GM12878 (cell line): ENCODE measurements around the gene RBM45. TPM values are rescaled to one million over a fixed set of nuclear protein-coding genes. Genes with fewer than 3 reads are reported as not detected.

Experiments
- ATAC-seq: fragments of 200-7000 bp; cut with Tn5 transposase; 3 replicates; pipeline ENCODE4 v1.9.1; 2020; ENCODE audit warnings: mild to moderate bottlenecking, moderate library complexity
- BruUV-seq: library from RNA; stranded (reverse); fragments of 400-500 nt; replicated peaks from 2 replicates; lab custom pipeline; 2021; lab: Mats Ljungman, UMichigan
- CTCF ChIA-PET: fragments of 300-600 bp; sonication (Branson Sonifier 250); formaldehyde crosslinking; extraction: SDS; loops from one replicate; lab custom pipeline; 2021; ENCODE audit warnings: inconsistent platforms; lab: Yijun Ruan, JAX
- POLR2A ChIA-PET: fragments of 350-600 bp; formaldehyde crosslinking; extraction: SDS; loops from one replicate; lab custom pipeline; 2021; ENCODE audit warnings: inconsistent platforms; lab: Charles Lee
- RAD21 ChIA-PET: fragments of 300-600 bp; sonication (Branson Sonifier 250); formaldehyde crosslinking; loops from one replicate; lab custom pipeline; 2023; ENCODE audit warnings: antibody characterized with exemption; ENCODE audit not compliant: unreplicated experiment; lab: Charles Lee
- SMC1A ChIA-PET: fragments of 300-600 bp; sonication (Branson Sonifier 250); formaldehyde crosslinking; loops from one replicate; lab custom pipeline; 2023; ENCODE audit not compliant: unreplicated experiment, uncharacterized antibody; lab: Charles Lee
- DNase-seq: peaks from one replicate; pipeline ENCODE4 v3.0.0-alpha.2; 2011; ENCODE audit warnings: low read depth, low spot score
- FAIRE-seq: peaks from 3 replicates; lab custom pipeline; 2011; peaks lifted over from hg19 to GRCh38; lab: Jason Lieb, UNC
- H2AFZ ChIP-seq: 2 replicates; pipeline ENCODE4 v1.6.0; 2011; ENCODE audit warnings: low read depth, low read length, control low read depth; ENCODE audit not compliant: control insufficient read depth
- H3K27ac ChIP-seq: 2 replicates; pipeline ENCODE4 v1.5.1; 2011; ENCODE audit warnings: control low read depth; ENCODE audit not compliant: control insufficient read depth, insufficient read depth
- H3K27me3 ChIP-seq, 2 experiments: replicated peaks in 1 of 2; 2 replicates each; pipeline versions ENCODE4 v1.6.0 to v1.6.1; 2011; ENCODE audit warnings: low read length in 1 of 2; ENCODE audit not compliant: control insufficient read depth in 2 of 2, insufficient read depth in 2 of 2
- H3K36me3 ChIP-seq, 2 experiments: 2 replicates each; pipeline ENCODE4 v1.5.1; 2011; ENCODE audit warnings: low read length in 1 of 2; ENCODE audit not compliant: control insufficient read depth in 2 of 2, insufficient read depth in 2 of 2
- H3K4me1 ChIP-seq: 2 replicates; pipeline ENCODE4 v1.6.1; 2011; ENCODE audit warnings: mild to moderate bottlenecking, low read length, moderate library complexity, mixed read lengths; ENCODE audit not compliant: control insufficient read depth, insufficient read depth
- H3K4me2 ChIP-seq: 2 replicates; pipeline ENCODE4 v1.6.0; 2011; ENCODE audit warnings: control low read depth; ENCODE audit not compliant: control insufficient read depth, insufficient read depth
- H3K4me3 ChIP-seq: fragments of 200-600 bp; sonication (generic); 2 replicates; pipeline ENCODE4 v1.5.1; 2016
- H3K79me2 ChIP-seq: 2 replicates; pipeline ENCODE4 v1.6.0; 2011; ENCODE audit warnings: low read length; ENCODE audit not compliant: control insufficient read depth, insufficient read depth
- H3K9ac ChIP-seq: 2 replicates; pipeline ENCODE4 v1.8.0; 2011; ENCODE audit warnings: low read length, control low read depth, mixed read lengths; ENCODE audit not compliant: control insufficient read depth, insufficient read depth
- H3K9me3 ChIP-seq: replicated peaks from 3 replicates; pipeline ENCODE4 v1.5.1; 2011; ENCODE audit warnings: mild to moderate bottlenecking, low read length; ENCODE audit not compliant: control insufficient read depth, insufficient read depth
- H4K20me1 ChIP-seq: 2 replicates; pipeline ENCODE4 v1.6.0; 2011; ENCODE audit not compliant: control insufficient read depth, insufficient read depth
- ESRRA ChIP-seq: IDR thresholded peaks from 2 replicates; pipeline ENCODE4 v1.6.1; 2012; ENCODE audit warnings: mild to moderate bottlenecking, low read length, improper control_type of control experiment
- HDAC6 ChIP-seq: fragments of 200-600 bp; sonication (generic); IDR thresholded peaks from one replicate; pipeline ENCODE4 v1.8.0; 2017; ENCODE audit warnings: antibody characterized with exemption; ENCODE audit not compliant: unreplicated experiment
- NR2F1 ChIP-seq: fragments of 450-650 bp; conservative IDR thresholded peaks from 2 replicates; pipeline ENCODE4 v1.6.1; 2017; ENCODE audit warnings: mild to moderate bottlenecking
- SMAD1 ChIP-seq: fragments of 450-650 bp; IDR thresholded peaks from 2 replicates; pipeline ENCODE4 v1.6.1; 2018; ENCODE audit warnings: mild to moderate bottlenecking, low read depth; ENCODE audit not compliant: partially characterized antibody
- SUPT20H ChIP-seq: IDR thresholded peaks from 2 replicates; pipeline ENCODE4 v1.6.1; 2011; ENCODE audit warnings: low read depth, mild to moderate bottlenecking, low read length, moderate library complexity, borderline replicate concordance; ENCODE audit not compliant: control insufficient read depth
- YBX1 ChIP-seq: fragments of 450-650 bp; IDR thresholded peaks from 2 replicates; pipeline ENCODE4 v1.6.1; 2016; ENCODE audit warnings: antibody characterized with exemption
- WGBS: methylation state at CpG from one replicate; pipeline ENCODE4 v1.1.6; 2016; ENCODE audit warnings: low lambda C conversion rate; ENCODE audit not compliant: insufficient replicate concordance, insufficient coverage; ENCODE audit errors: missing lambda C conversion rate; 5-methylcytosine and 5-hydroxymethylcytosine counted together
- in situ Hi-C: fragments of 300-500 bp; cut with MboI; formaldehyde crosslinking; loops from 9 replicates; pipeline ENCODE4 v1.14.3; 2018; ENCODE audit warnings: mixed read lengths
- intact Hi-C: fragments of 100-400 bp; cut with micrococcal nuclease; formaldehyde crosslinking; loops from one replicate; pipeline ENCODE4 v1.14.2; 2022; ENCODE audit not compliant: unreplicated experiment
- polyA plus RNA-seq, 11 experiments: library from polyadenylated mRNA; depleted of rRNA in 4 of 11; unstranded in 6 of 11; stranded (reverse) in 5 of 11; fragments of >200 nt; fragmentation: Nextera tagmentation in 4 of 11; fragmentation: Illumina TruSeq in 1 of 11; extraction: Ambion mirVana in 4 of 11; extraction: Trizol in 1 of 11; gene quantifications; 1 replicate in 1 of 11; 2 replicates in 10 of 11; pipeline versions ENCODE4 v1.2.1 to v1.2.3, GENCODE V29; 2011 to 2016; ENCODE audit warnings: inconsistent platforms in 2 of 11, missing spikeins in 2 of 11, low read depth in 1 of 11
- total RNA-seq, 4 experiments: library from RNA; depleted of rRNA in 3 of 4; stranded (reverse); fragments of >200 nt in 3 of 4; fragmentation: Illumina TruSeq in 1 of 4; extraction: Trizol in 1 of 4; gene quantifications; 2 replicates each; pipeline versions ENCODE4 v1.2.1 to v1.2.3, GENCODE V29; 2013 to 2021
- TF ChIP-seq, protein P1 (sequence below): fragments of 450-650 bp; IDR thresholded peaks from 2 replicates; pipeline ENCODE4 v1.6.1; 2018; ENCODE audit warnings: mild to moderate bottlenecking, low read depth, moderate library complexity; ENCODE audit not compliant: partially characterized antibody
- TF ChIP-seq, protein P2 (sequence below): fragments of 150-350 bp; IDR thresholded peaks from 2 replicates; pipeline ENCODE4 v1.6.1; 2014; ENCODE audit warnings: mild to moderate bottlenecking, low read depth, low read length
- TF ChIP-seq, protein P3 (sequence below): IDR thresholded peaks from 2 replicates; pipeline ENCODE4 v1.6.1; 2012; ENCODE audit warnings: low read depth, low read length, improper control_type of control experiment
- TF ChIP-seq, protein P4 (sequence below): fragments of 450-650 bp; formaldehyde crosslinking; IDR thresholded peaks from 2 replicates; pipeline ENCODE4 v1.4.0; 2020; ENCODE audit warnings: mild to moderate bottlenecking, moderate library complexity

RBM45 gene
- total and polyA plus RNA-seq, 10 of the 15 experiments (the other 5 are each of a cell fraction or from before 2014, with no cell fraction given), result 6.2 to 21.7 (median 14.6) TPM

DNA sequence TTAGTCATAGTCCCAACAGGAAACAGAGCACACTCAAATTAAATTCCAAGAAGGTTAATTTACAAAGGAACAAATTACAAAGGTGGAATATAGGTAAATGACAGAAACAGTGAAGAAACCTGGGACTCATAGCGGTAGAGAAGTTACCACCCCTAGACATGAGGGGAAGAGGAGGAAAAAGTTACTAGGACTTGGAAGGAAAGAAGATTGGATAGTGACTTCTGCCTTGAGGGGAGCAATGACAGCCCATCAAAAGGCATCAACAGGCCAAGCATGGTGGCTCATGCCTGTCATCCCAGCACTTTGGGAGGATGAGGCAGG lies 37.3 kb upstream of the RBM45 start:
- H2AFZ ChIP-seq, result no peak overlapping the region
- peaks cover 7 to 16% of the 10 kb centered on the region in 2 experiments for H3K27me3 ChIP-seq
- H3K4me3 ChIP-seq, result no peak overlapping the region
- 45% methylated on average over 1 of the region's 1 CpG for WGBS
- no peaks in the 10 kb centered on the region for H3K36me3 ChIP-seq
- H3K79me2 ChIP-seq, result no peaks in the 10 kb centered on the region
- DNase-seq (no peak), FAIRE-seq (no peak), ATAC-seq (no peak)
- in situ Hi-C loops, result no loop called here
- TF ChIP-seq ESRRA (no peak), SUPT20H (no peak), SMAD1 (no peak)
- TF ChIP-seq, protein P1, sequence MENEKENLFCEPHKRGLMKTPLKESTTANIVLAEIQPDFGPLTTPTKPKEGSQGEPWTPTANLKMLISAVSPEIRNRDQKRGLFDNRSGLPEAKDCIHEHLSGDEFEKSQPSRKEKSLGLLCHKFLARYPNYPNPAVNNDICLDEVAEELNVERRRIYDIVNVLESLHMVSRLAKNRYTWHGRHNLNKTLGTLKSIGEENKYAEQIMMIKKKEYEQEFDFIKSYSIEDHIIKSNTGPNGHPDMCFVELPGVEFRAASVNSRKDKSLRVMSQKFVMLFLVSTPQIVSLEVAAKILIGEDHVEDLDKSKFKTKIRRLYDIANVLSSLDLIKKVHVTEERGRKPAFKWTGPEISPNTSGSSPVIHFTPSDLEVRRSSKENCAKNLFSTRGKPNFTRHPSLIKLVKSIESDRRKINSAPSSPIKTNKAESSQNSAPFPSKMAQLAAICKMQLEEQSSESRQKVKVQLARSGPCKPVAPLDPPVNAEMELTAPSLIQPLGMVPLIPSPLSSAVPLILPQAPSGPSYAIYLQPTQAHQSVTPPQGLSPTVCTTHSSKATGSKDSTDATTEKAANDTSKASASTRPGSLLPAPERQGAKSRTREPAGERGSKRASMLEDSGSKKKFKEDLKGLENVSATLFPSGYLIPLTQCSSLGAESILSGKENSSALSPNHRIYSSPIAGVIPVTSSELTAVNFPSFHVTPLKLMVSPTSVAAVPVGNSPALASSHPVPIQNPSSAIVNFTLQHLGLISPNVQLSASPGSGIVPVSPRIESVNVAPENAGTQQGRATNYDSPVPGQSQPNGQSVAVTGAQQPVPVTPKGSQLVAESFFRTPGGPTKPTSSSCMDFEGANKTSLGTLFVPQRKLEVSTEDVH, result no peak
- RAD21 ChIA-PET, result no interaction called here
- CTCF ChIA-PET, result no interaction called here
- POLR2A ChIA-PET, result no interaction called here
- SMC1A ChIA-PET, result no interaction called here
- intact Hi-C loops, result no loop called here
- no peaks in the 10 kb centered on the region for H3K4me1 ChIP-seq
- BruUV-seq, result no TSS peak
- no peaks in the 10 kb centered on the region for H3K9me3 ChIP-seq
- H3K4me2 ChIP-seq, result no peak overlapping the region
- H3K9ac ChIP-seq, result no peak overlapping the region
- no peak overlapping the region for H3K27ac ChIP-seq
- no peaks in the 10 kb centered on the region for H4K20me1 ChIP-seq

DNA sequence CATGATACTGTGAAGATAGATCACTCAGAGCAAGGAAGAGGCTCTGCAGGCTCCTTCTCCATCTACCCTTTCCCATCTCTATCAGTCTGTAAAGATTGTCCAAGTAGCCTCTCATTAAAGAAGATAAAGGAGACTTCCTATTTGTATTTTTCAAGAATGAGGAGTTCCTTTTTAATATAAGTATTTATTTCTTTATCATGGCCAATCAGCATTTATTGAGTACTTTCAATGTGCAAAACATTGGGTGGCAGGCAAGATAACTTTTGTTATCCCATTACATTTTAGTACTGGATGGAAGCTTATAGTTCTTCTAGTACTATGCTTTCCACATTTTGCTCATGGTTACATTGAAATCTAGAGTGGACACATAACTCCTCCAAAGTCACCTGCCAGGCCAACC lies 36.1 kb upstream of the RBM45 start:
- H3K27ac ChIP-seq, result no peak overlapping the region
- POLR2A ChIA-PET, result no interaction called here
- H3K4me2 ChIP-seq, result no peak overlapping the region
- H3K27me3 ChIP-seq, result peaks cover 7 to 16% of the 10 kb centered on the region in 2 experiments
- no peaks in the 10 kb centered on the region for H3K9me3 ChIP-seq
- H3K36me3 ChIP-seq, result no peaks in the 10 kb centered on the region
- CTCF ChIA-PET, result no interaction called here
- no TSS peak for BruUV-seq
- FAIRE-seq (no peak), ATAC-seq (no peak), DNase-seq (no peak)
- TF ChIP-seq HDAC6, result no peak
- TF ChIP-seq, protein P2, sequence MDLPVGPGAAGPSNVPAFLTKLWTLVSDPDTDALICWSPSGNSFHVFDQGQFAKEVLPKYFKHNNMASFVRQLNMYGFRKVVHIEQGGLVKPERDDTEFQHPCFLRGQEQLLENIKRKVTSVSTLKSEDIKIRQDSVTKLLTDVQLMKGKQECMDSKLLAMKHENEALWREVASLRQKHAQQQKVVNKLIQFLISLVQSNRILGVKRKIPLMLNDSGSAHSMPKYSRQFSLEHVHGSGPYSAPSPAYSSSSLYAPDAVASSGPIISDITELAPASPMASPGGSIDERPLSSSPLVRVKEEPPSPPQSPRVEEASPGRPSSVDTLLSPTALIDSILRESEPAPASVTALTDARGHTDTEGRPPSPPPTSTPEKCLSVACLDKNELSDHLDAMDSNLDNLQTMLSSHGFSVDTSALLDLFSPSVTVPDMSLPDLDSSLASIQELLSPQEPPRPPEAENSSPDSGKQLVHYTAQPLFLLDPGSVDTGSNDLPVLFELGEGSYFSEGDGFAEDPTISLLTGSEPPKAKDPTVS, result no peak
- TF ChIP-seq, protein P3, sequence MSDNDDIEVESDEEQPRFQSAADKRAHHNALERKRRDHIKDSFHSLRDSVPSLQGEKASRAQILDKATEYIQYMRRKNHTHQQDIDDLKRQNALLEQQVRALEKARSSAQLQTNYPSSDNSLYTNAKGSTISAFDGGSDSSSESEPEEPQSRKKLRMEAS, result no peak
- TF ChIP-seq, protein P4, sequence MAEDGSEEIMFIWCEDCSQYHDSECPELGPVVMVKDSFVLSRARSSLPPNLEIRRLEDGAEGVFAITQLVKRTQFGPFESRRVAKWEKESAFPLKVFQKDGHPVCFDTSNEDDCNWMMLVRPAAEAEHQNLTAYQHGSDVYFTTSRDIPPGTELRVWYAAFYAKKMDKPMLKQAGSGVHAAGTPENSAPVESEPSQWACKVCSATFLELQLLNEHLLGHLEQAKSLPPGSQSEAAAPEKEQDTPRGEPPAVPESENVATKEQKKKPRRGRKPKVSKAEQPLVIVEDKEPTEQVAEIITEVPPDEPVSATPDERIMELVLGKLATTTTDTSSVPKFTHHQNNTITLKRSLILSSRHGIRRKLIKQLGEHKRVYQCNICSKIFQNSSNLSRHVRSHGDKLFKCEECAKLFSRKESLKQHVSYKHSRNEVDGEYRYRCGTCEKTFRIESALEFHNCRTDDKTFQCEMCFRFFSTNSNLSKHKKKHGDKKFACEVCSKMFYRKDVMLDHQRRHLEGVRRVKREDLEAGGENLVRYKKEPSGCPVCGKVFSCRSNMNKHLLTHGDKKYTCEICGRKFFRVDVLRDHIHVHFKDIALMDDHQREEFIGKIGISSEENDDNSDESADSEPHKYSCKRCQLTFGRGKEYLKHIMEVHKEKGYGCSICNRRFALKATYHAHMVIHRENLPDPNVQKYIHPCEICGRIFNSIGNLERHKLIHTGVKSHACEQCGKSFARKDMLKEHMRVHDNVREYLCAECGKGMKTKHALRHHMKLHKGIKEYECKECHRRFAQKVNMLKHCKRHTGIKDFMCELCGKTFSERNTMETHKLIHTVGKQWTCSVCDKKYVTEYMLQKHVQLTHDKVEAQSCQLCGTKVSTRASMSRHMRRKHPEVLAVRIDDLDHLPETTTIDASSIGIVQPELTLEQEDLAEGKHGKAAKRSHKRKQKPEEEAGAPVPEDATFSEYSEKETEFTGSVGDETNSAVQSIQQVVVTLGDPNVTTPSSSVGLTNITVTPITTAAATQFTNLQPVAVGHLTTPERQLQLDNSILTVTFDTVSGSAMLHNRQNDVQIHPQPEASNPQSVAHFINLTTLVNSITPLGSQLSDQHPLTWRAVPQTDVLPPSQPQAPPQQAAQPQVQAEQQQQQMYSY (CRISPR knock-in tag), result no peak
- TF ChIP-seq NR2F1, result no peak
- TF ChIP-seq YBX1, result no peak
- H3K9ac ChIP-seq, result no peak overlapping the region
- H4K20me1 ChIP-seq, result no peaks in the 10 kb centered on the region
- intact Hi-C loops (no loop called here), in situ Hi-C loops (no loop called here)
- H3K4me1 ChIP-seq, result no peaks in the 10 kb centered on the region
- SMC1A ChIA-PET, result no interaction called here
- no peak overlapping the region for H2AFZ ChIP-seq
- RAD21 ChIA-PET, result no interaction called here
- H3K4me3 ChIP-seq, result no peak overlapping the region
- H3K79me2 ChIP-seq, result no peaks in the 10 kb centered on the region
